Measurements from ENCODE around the gene OR10A6.

GRCh38 chr11:7899418-7899817 lies 31.6 kb downstream of the OR10A6 start:
- TF ChIP-seq CTCF (IDR thresholded peaks at IDR 0.05) (no peak), POLR2A (IDR thresholded peaks at IDR 0.05) (no peak)

Measured in testis (tissue), 2 donors.